Thoracic aorta (tissue), 2 donors: ENCODE data around the gene DERL2. TPM values are rescaled to one million over a fixed set of nuclear protein-coding genes. Genes with fewer than 3 reads are reported as not detected.

Experiments
- ATAC-seq: fragments of 150-250 bp; one replicate; pipeline ENCODE4 v1.8.0; 2017; ENCODE audit warnings: low read depth; ENCODE audit not compliant: insufficient number of reproducible peaks, low FRiP score
- DNase-seq: peaks from one replicate; pipeline ENCODE4 v3.0.0-alpha.2; 2020; ENCODE audit warnings: low spot score
- H3K27ac ChIP-seq, 2 donors: fragments of 200-600 bp; sonication (generic); 1 replicate in 1 of 2; 2 replicates in 1 of 2; pipeline ENCODE4 v1.5.1; 2016; ENCODE audit warnings: mild to moderate bottlenecking in 2 of 2, moderate library complexity in 2 of 2
- H3K27me3 ChIP-seq: fragments of 200-600 bp; sonication (generic); replicated peaks from 2 replicates; pipeline ENCODE4 v1.6.0; 2016; ENCODE audit warnings: mild to moderate bottlenecking; ENCODE audit not compliant: insufficient read depth
- H3K36me3 ChIP-seq: fragments of 200-600 bp; sonication (generic); one replicate; pipeline ENCODE4 v1.5.1; 2016
- H3K4me1 ChIP-seq, 2 donors: fragments of 200-600 bp; sonication (generic); 1 replicate in 1 of 2; 2 replicates in 1 of 2; pipeline versions ENCODE4 v1.5.1 to v1.6.0; 2016; ENCODE audit warnings: low read depth in 2 of 2, mild to moderate bottlenecking in 1 of 2; ENCODE audit not compliant: control insufficient read depth in 1 of 2
- H3K4me3 ChIP-seq: fragments of 200-600 bp; sonication (generic); 2 replicates; pipeline ENCODE4 v1.5.1; 2016; ENCODE audit warnings: mild to moderate bottlenecking
- H3K9me3 ChIP-seq: fragments of 200-600 bp; sonication (generic); 2 replicates; pipeline ENCODE4 v1.5.1; 2016
- CTCF ChIP-seq: fragments of 200-600 bp; sonication (generic); IDR thresholded peaks from one replicate; pipeline ENCODE4 v1.5.1; 2019; ENCODE audit warnings: antibody characterized with exemption
- total RNA-seq, 2 donors: library from RNA; depleted of rRNA; stranded (reverse); fragments of >200 nt; gene quantifications; one replicate each; pipeline versions ENCODE4 v1.1.0 to v1.2.3, GENCODE V29; 2016

Gene DERL2
- total RNA-seq, 2 donors from 2014 or later = 12.5 to 56.1 TPM

DNA sequence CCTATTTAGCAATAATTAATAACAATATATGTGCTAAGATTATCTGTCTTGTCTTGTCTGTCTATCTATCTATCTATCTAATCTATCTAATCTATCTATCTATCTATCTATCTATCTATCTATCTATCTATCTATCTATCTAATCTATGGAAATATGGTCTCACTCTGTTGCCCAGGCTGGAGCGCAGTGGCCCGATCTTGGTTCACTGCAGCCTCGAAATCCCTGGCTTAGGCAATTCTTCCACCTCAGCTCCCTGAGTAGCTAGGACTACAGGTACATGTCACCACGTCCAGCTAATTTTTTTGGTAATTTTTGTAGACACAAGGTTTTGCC lies 45.1 kb upstream of the DERL2 start:
- H3K27ac ChIP-seq = no peak overlapping the region
- H3K36me3 ChIP-seq = peaks cover 28% of the 10 kb centered on the region
- no peak overlapping the region for H3K4me3 ChIP-seq
- no peak for ATAC-seq
- no peaks in the 10 kb centered on the region for H3K27me3 ChIP-seq
- TF ChIP-seq CTCF = no peak
- H3K4me1 ChIP-seq = peaks cover 6 to 17% of the 10 kb centered on the region in 2 donors
- H3K9me3 ChIP-seq = no peaks in the 10 kb centered on the region
- no peak for DNase-seq

- H3K4me3 ChIP-seq = no peak overlapping the region
- H3K4me1 ChIP-seq = peaks cover 6 to 18% of the 10 kb centered on the region in 2 donors
- ATAC-seq (no peak), DNase-seq (no peak)
- H3K27ac ChIP-seq = no peak overlapping the region
- no peaks in the 10 kb centered on the region for H3K27me3 ChIP-seq
- no peaks in the 10 kb centered on the region for H3K9me3 ChIP-seq
- TF ChIP-seq CTCF = no peak
- peaks cover 25% of the 10 kb centered on the region for H3K36me3 ChIP-seq
Measured at GRCh38 chr17:5530265-5531084, 44.5 kb upstream of the DERL2 start.

DNA sequence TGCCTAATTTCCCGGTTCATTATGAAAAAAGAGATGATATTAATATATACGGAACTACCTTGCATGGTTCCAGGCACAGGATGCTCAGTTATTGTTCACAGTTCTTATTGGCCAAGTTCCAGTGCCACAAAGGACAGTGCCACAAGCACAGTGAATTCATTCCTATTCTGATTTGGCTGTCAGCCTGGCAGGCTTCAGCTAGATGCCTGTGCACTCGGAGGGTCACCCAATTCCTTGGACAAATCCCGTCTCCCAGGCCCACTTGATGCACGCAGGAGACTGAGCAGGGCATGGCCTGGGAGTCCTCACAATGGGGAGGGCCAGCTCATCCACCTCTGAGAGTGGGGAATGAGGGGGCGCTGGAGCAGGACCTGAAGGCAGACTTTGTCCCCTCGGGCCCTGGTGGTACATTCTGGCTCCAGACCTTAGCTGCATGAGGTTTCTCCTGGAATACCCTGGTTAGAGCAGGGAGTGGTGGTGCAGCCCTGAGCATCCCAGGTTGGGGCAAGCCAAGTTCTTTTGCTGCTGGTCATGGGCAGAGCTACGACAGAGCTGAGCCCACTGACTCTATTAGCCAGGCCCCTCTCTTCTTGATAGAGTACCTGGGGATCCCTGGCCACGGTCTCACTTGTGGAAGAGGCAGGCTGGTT lies 41.7 kb upstream of the DERL2 start:
- Histone ChIP-seq H3K9me3 (no peaks in the 10 kb centered on the region), H3K4me1 (peaks cover 6 to 18% of the 10 kb centered on the region in 2 donors), H3K4me3 (no peak overlapping the region), H3K27ac (peak overlapping the region; percentile 78 to 85), H3K36me3 (peaks cover 33% of the 10 kb centered on the region), H3K27me3 (no peaks in the 10 kb centered on the region)
- ATAC-seq (no peak), DNase-seq (no peak)
- no peak for TF ChIP-seq CTCF

DNA sequence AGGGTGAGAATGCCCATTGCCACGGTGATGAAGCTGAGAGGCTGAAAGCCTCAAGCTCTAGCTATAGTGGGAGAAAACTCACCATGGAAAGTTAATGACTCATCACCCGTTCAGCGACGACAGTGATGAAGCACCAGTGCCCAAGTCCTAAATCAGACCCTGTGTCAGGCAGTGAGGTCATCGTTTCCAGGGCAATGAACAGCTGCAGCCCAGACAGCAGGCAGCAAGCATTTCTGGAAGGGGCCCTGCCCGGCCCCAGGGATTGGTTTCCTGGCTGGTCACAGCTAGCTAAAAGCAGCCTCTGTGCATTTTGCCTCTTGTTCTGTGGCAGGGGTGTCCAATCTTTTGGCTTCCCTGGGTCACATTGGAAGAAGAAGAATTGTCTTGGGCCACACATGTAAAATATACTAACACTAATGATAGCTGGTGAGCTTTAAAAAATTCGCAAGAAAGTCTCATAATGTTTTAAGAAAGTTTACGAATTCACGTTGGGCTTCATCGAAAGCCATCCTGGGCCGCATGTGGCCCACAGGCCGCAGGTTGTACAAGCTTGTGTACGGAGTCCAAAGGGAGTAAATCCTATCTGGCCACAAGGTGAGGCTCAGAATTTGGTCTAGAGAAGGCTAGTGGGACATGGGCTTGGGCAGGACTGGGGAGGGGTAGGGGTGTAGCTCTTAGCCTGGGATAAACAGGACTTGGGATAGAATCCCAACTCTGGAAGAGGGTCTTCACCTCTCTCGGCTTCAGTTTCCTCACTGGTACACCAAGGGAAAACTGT lies 41.0 kb upstream of the DERL2 start:
- ATAC-seq = peak; percentile 98
- no peak overlapping the region for H3K4me3 ChIP-seq
- no peaks in the 10 kb centered on the region for H3K9me3 ChIP-seq
- no peak for TF ChIP-seq CTCF
- peak overlapping the region; percentile 78 to 85 for H3K27ac ChIP-seq
- H3K4me1 ChIP-seq = peaks cover 6 to 18% of the 10 kb centered on the region in 2 donors
- peaks cover 29% of the 10 kb centered on the region for H3K36me3 ChIP-seq
- H3K27me3 ChIP-seq = no peaks in the 10 kb centered on the region
- DNase-seq = peak; percentile 83

DNA sequence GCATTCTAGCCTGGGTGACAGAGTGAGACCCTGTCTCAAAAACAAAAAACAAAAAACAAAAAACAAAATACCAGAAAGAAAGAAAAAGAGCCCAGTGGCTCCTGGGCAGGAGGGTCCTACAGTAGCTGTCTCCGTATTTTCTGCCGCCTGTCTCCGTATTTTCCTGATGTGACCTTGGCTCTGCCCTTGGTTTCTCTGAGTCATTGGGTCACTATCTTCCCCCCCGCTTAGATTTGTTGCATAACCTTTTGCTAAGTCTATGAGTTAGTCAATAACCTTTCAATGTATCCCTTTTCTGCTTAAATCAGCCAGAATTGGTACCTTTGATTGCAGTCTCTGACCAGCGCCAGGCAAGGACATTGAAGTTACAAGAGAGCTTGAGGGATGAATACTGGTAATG lies 37.3 kb upstream of the DERL2 start:
- Histone ChIP-seq H3K9me3 (no peaks in the 10 kb centered on the region), H3K4me1 (peaks cover 6 to 18% of the 10 kb centered on the region in 2 donors), H3K36me3 (peaks cover 23% of the 10 kb centered on the region), H3K4me3 (no peak overlapping the region), H3K27me3 (no peaks in the 10 kb centered on the region), H3K27ac (no peak overlapping the region)
- TF ChIP-seq CTCF = no peak
- DNase-seq (no peak), ATAC-seq (no peak)
